ENCODE measurements around the gene SPACA9.

DNA sequence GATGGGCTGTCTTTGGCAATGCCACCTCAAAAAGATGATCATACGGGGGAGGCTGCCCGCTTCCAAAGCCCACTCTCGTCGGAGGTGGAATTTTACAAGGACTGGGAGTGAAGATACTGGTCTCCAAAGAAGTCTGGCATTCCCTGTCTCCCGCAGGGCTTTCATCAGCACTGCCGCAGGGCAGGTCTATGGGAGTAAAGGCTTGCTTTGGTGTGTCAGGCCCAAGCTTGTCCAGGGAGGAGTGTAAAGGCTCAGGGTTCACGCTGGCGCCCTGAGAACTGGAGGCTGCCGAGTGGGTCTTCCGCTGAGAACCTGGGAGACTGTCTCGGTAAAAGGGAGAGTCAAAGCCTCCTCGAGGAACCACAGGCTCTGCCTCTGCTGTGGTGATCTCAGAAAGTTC lies 27.0 kb downstream of the SPACA9 start:
- no peak for TF ChIP-seq CTCF (conservative IDR thresholded peaks at IDR 0.05)
- TF ChIP-seq ZFX (IDR thresholded peaks at IDR 0.05), result no peak

All from C4-2B (cell line).